ENCODE data around the gene DCAF8. TPM values are rescaled to one million over a fixed set of nuclear protein-coding genes. Genes with fewer than 3 reads are reported as not detected.

The DCAF8 gene
- total and polyA plus RNA-seq, 7 donors: 45.4 to 204 (median 182) TPM

- no peaks in the 10 kb centered on the region for H3K27me3 ChIP-seq (ENCODE audit: insufficient read depth in 3 of 3, low read length in 2 of 3)
- H3K4me1 ChIP-seq: peaks cover 41% of the 10 kb centered on the region
- H3K27ac ChIP-seq: peak overlapping the region; percentile 92
- no peaks in the 10 kb centered on the region for H3K9me3 ChIP-seq
- DNase-seq: peak; percentile 44 to 67
- peaks cover 3 to 58% of the 10 kb centered on the region in 2 donors for H3K36me3 ChIP-seq (ENCODE audit: insufficient read depth in 1 of 2, low read depth in 1 of 2)
- intact Hi-C loops (cut with DNase I): loop anchor here in 1 of 2 donors (5.0 kb wide), 1 partner anchor 112 kb away; the partner anchor contains the start of gene IGSF8
- H3K4me3 ChIP-seq: no peak overlapping the region
- no peak for TF ChIP-seq CTCF (IDR thresholded peaks at IDR 0.05)
- ATAC-seq: peak; percentile 51 to 73 (median 63)
- WGBS, 3 donors: 40 to 47% (median 46%) methylated on average over 7 of the region's 7 CpGs
Measured at GRCh38 chr1:160209321-160210046, 52.9 kb downstream of the DCAF8 start.

GRCh38 chr1:160208557-160209320 lies 53.6 kb downstream of the DCAF8 start:
- Histone ChIP-seq H3K36me3 (ENCODE audit: insufficient read depth in 1 of 2, low read depth in 1 of 2) (peaks cover 3 to 50% of the 10 kb centered on the region in 2 donors), H3K9me3 (no peaks in the 10 kb centered on the region), H3K27me3 (ENCODE audit: insufficient read depth in 3 of 3, low read length in 2 of 3) (no peaks in the 10 kb centered on the region), H3K4me3 (peak overlapping the region; percentile 18), H3K27ac (peak overlapping the region; percentile 92), H3K4me1 (peaks cover 48% of the 10 kb centered on the region)
- DNase-seq: no peak
- intact Hi-C loops (cut with DNase I): loop anchor here in 1 of 2 donors (5.0 kb wide), 1 partner anchor 111 kb away; the partner anchor contains the start of gene IGSF8
- no peak for ATAC-seq
- WGBS, 3 donors: 58 to 64% (median 60%) methylated on average over 6 of the region's 6 CpGs
- TF ChIP-seq CTCF (IDR thresholded peaks at IDR 0.05): no peak

- no peak for TF ChIP-seq CTCF (IDR thresholded peaks at IDR 0.05)
- Histone ChIP-seq H3K27me3 (ENCODE audit: insufficient read depth in 3 of 3, low read length in 2 of 3) (no peaks in the 10 kb centered on the region), H3K27ac (peak overlapping the region; percentile 92), H3K36me3 (ENCODE audit: insufficient read depth in 1 of 2, low read depth in 1 of 2) (peaks cover 0 to 44% of the 10 kb centered on the region in 2 donors), H3K4me3 (peak overlapping the region; percentile 18), H3K4me1 (peaks cover 48% of the 10 kb centered on the region), H3K9me3 (no peaks in the 10 kb centered on the region)
- ATAC-seq (no peak), DNase-seq (no peak)
- intact Hi-C loops (cut with DNase I): loop anchor here in 1 of 2 donors (5.0 kb wide), 1 partner anchor 111 kb away; the partner anchor contains the start of gene IGSF8
- 43 to 53% (median 47%) methylated on average over 9 of the region's 9 CpGs for WGBS, 3 donors
Measured at GRCh38 chr1:160207771-160208556, 54.4 kb downstream of the DCAF8 start.

- Histone ChIP-seq H3K4me3 (no peak overlapping the region), H3K9me3 (no peaks in the 10 kb centered on the region), H3K27ac (peak overlapping the region; percentile 92), H3K27me3 (ENCODE audit: insufficient read depth in 3 of 3, low read length in 2 of 3) (no peaks in the 10 kb centered on the region), H3K36me3 (ENCODE audit: insufficient read depth in 1 of 2, low read depth in 1 of 2) (peaks cover 0 to 43% of the 10 kb centered on the region in 2 donors), H3K4me1 (peaks cover 48% of the 10 kb centered on the region)
- WGBS, 3 donors: 62 to 85% (median 72%) methylated on average over 4 of the region's 4 CpGs
- intact Hi-C loops (cut with DNase I): loop anchor here in 1 of 2 donors (5.0 kb wide), 1 partner anchor 110 kb away; the partner anchor contains the start of gene IGSF8
- no peak for ATAC-seq
- TF ChIP-seq CTCF (IDR thresholded peaks at IDR 0.05): no peak
- no peak for DNase-seq
Measured at GRCh38 chr1:160207118-160207650, 55.2 kb downstream of the DCAF8 start.

Data from psoas muscle (tissue), 8 donors.